Lung (tissue), 12 donors: ENCODE measurements around the gene EFHD2. TPM values are rescaled to one million over a fixed set of nuclear protein-coding genes. Genes with fewer than 3 reads are reported as not detected.

Source experiments
- ATAC-seq: fragments of 200-7000 bp; cut with Tn5 transposase; one replicate; pipeline ENCODE4 v1.9.1; 2020; ENCODE audit warnings: moderate number of reproducible peaks; ENCODE audit not compliant: insufficient read depth, low FRiP score
- DNase-seq, 3 donors: peaks; one replicate each; pipeline ENCODE4 v3.0.0-alpha.2; 2013 to 2017
- H3K27ac ChIP-seq, 2 donors: one replicate each; pipeline ENCODE4 v1.5.1; 2013; ENCODE audit warnings: mild to moderate bottlenecking in 2 of 2, moderate library complexity in 2 of 2, control low read depth in 1 of 2, inconsistent platforms in 1 of 2, low read depth in 1 of 2, low read length in 1 of 2
- H3K27me3 ChIP-seq, 3 donors: one replicate each; pipeline ENCODE4 v1.5.1; 2013; ENCODE audit warnings: low read length in 2 of 3; ENCODE audit not compliant: control insufficient read depth in 3 of 3, insufficient read depth in 3 of 3
- H3K36me3 ChIP-seq, 4 donors: one replicate each; pipeline ENCODE4 v1.5.1; 2013; ENCODE audit warnings: low read length in 4 of 4, mild to moderate bottlenecking in 1 of 4, moderate library complexity in 1 of 4; ENCODE audit not compliant: control insufficient read depth in 4 of 4, insufficient read depth in 4 of 4
- H3K4me1 ChIP-seq, 5 donors: one replicate each; pipeline ENCODE4 v1.5.1; 2013; ENCODE audit warnings: low read length in 5 of 5, mild to moderate bottlenecking in 2 of 5, moderate library complexity in 1 of 5; ENCODE audit not compliant: control insufficient read depth in 5 of 5, insufficient read depth in 5 of 5
- H3K4me3 ChIP-seq: one replicate; pipeline ENCODE4 v1.5.1; 2013; ENCODE audit warnings: mild to moderate bottlenecking, control low read depth, moderate library complexity
- H3K9ac ChIP-seq, 2 donors: one replicate each; pipeline ENCODE4 v1.5.1; 2013; ENCODE audit warnings: low read length in 2 of 2, control low read depth in 1 of 2; ENCODE audit not compliant: insufficient read depth in 1 of 2
- H3K9me3 ChIP-seq, 4 donors: one replicate each; pipeline ENCODE4 v1.5.1; 2013; ENCODE audit warnings: low read length in 3 of 4, mild to moderate bottlenecking in 1 of 4, moderate library complexity in 1 of 4; ENCODE audit not compliant: control insufficient read depth in 4 of 4, insufficient read depth in 3 of 4
- WGBS, 2 donors: extraction: QIAGEN DNeasy Blood & Tissue Kit; methylation state at CpG; one replicate each; pipeline ENCODE4 v1.1.7; 2013; 5-methylcytosine and 5-hydroxymethylcytosine counted together
- polyA plus RNA-seq, 2 donors: library from polyadenylated mRNA; stranded (reverse); fragments of 200-250 nt; gene quantifications; one replicate each; pipeline ENCODE4 v1.2.1, GENCODE V29; 2013
- total RNA-seq, 2 donors: library from RNA; depleted of rRNA in 1 of 2; stranded (reverse); fragments of >200 nt in 1 of 2; gene quantifications; one replicate each; pipeline ENCODE4 v1.2.1, GENCODE V29; 2014 to 2021
- TF ChIP-seq, protein P1 (sequence below): IDR thresholded peaks from 2 replicates; pipeline ENCODE4 v1.5.1; 2012; ENCODE audit warnings: mild to moderate bottlenecking; ENCODE audit errors: control extremely low read depth, extremely low read depth
- donor health status: control.
- donor health status: control.
- donor health status: Bipolar disorder and iron deficiency.
- donor health status: healthy.
- donor health status: DM: yes; HTN: yes; CAD: no.

The EFHD2 gene
- total and polyA plus RNA-seq, 4 donors, result 28.2 to 175 (median 90.1) TPM

DNA sequence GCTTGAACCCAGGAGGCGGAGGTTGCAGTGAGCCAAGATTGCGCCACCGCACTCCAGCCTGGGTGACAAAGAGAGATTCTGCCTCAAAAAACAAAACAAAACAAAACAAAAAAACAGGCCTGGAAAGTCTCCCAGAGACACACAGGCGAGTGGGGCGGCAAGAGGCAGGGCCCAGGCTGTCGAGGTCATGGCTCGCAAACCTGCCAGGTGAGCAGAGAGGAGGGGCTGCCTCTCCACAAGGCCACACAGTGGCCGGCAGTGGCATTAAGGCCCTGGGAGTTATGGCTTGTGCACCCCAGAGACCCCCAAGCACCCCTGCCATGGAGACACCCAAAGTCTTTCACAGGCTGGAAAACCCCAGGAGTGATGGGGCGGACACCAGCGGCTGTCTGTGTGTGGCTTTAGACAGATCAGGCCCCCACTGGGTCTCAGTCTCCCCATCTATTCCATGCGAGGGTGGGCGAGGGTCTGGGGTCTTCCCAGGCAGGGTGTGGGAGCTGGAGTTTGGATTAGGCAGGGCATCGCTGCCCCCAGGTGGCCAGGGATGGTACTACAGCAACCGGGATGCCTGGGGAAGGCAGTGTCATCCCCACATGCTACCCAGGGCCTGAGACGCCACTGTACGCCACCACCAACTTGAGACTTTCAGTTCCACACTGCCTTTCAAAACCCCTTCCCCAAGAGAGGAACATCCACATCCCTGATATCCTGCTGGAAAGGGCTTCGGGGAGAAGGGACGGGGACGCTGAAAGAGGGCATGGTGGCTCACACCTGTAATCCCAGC, 21.3 kb downstream of the EFHD2 start:
- TF ChIP-seq, protein P1, sequence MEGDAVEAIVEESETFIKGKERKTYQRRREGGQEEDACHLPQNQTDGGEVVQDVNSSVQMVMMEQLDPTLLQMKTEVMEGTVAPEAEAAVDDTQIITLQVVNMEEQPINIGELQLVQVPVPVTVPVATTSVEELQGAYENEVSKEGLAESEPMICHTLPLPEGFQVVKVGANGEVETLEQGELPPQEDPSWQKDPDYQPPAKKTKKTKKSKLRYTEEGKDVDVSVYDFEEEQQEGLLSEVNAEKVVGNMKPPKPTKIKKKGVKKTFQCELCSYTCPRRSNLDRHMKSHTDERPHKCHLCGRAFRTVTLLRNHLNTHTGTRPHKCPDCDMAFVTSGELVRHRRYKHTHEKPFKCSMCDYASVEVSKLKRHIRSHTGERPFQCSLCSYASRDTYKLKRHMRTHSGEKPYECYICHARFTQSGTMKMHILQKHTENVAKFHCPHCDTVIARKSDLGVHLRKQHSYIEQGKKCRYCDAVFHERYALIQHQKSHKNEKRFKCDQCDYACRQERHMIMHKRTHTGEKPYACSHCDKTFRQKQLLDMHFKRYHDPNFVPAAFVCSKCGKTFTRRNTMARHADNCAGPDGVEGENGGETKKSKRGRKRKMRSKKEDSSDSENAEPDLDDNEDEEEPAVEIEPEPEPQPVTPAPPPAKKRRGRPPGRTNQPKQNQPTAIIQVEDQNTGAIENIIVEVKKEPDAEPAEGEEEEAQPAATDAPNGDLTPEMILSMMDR, result peak; percentile 92
- ATAC-seq, result peak; percentile 83
- WGBS, 2 donors, result 60 to 61% methylated on average over 19 of the region's 19 CpGs
- Histone ChIP-seq H3K36me3 (peaks cover 0 to 26% (median 0%) of the 10 kb centered on the region in 4 donors), H3K27ac (no peak overlapping the region), H3K4me1 (peaks cover 0 to 30% (median 0%) of the 10 kb centered on the region in 5 donors), H3K27me3 (no peaks in the 10 kb centered on the region), H3K9me3 (no peaks in the 10 kb centered on the region), H3K4me3 (no peak overlapping the region), H3K9ac (no peak overlapping the region)
- DNase-seq, result peak; percentile 55 to 78 (median 62)

GRCh38 chr1:15431571-15431948, 21.9 kb downstream of the EFHD2 start:
- TF ChIP-seq, protein P1, result no peak

GRCh38 chr1:15432324-15432723, 22.6 kb downstream of the EFHD2 start:
- TF ChIP-seq, protein P1, result no peak
- Histone ChIP-seq H3K9ac (no peak overlapping the region), H3K4me1 (peaks cover 0 to 19% (median 0%) of the 10 kb centered on the region in 5 donors), H3K27ac (no peak overlapping the region), H3K36me3 (peaks cover 0 to 15% (median 0%) of the 10 kb centered on the region in 4 donors), H3K9me3 (no peaks in the 10 kb centered on the region), H3K27me3 (no peaks in the 10 kb centered on the region), H3K4me3 (no peak overlapping the region)
- WGBS, 2 donors, result 58 to 67% methylated on average over 9 of the region's 9 CpGs
- ATAC-seq, result no peak
- peak; percentile 71 to 76 (median 74) for DNase-seq

More at GRCh38 chr1:15431571-15431948, 21.9 kb downstream of the EFHD2 start:
- Histone ChIP-seq H3K9me3 (no peaks in the 10 kb centered on the region), H3K27me3 (no peaks in the 10 kb centered on the region), H3K4me1 (peaks cover 0 to 27% (median 0%) of the 10 kb centered on the region in 5 donors), H3K4me3 (no peak overlapping the region), H3K36me3 (peaks cover 0 to 22% (median 0%) of the 10 kb centered on the region in 4 donors), H3K9ac (no peak overlapping the region), H3K27ac (no peak overlapping the region)
- DNase-seq, result no peak
- 81 to 87% methylated on average over 4 of the region's 4 CpGs for WGBS, 2 donors
- no peak for ATAC-seq
